SK-N-SH treated with all-trans-retinoic acid at 6 μM for 48 hours (cell line): ENCODE data around the gene PRPF40B.

Source experiments
- BACH2 ChIP-seq: fragments of 250-450 bp; sonication (Bioruptor Pico); IDR thresholded peaks from 2 replicates; pipeline ENCODE4 v1.9.0; 2021; ENCODE audit warnings: mild to moderate bottlenecking, borderline replicate concordance
- GLIS3 ChIP-seq: fragments of 250-450 bp; sonication (Bioruptor Pico); IDR thresholded peaks from 2 replicates; pipeline ENCODE4 v1.5.0; 2020; ENCODE audit warnings: mild to moderate bottlenecking, moderate library complexity
- ISL1 ChIP-seq: fragments of 250-450 bp; sonication (Bioruptor Pico); IDR thresholded peaks from 2 replicates; pipeline ENCODE4 v2.1.2; 2022; ENCODE audit warnings: mild to moderate bottlenecking, moderate library complexity
- RARB ChIP-seq: fragments of 250-450 bp; sonication (Bioruptor Pico); IDR thresholded peaks from 2 replicates; pipeline ENCODE4 v1.8.0; 2021; ENCODE audit warnings: mild to moderate bottlenecking, moderate library complexity
- SNAI2 ChIP-seq: fragments of 250-450 bp; sonication (Bioruptor Pico); IDR thresholded peaks from 2 replicates; pipeline ENCODE4 v1.5.0; 2020; ENCODE audit warnings: mild to moderate bottlenecking, moderate library complexity
- ZFP3 ChIP-seq: fragments of 250-450 bp; sonication (Bioruptor Pico); IDR thresholded peaks from 2 replicates; pipeline ENCODE4 v1.5.0; 2020; ENCODE audit warnings: mild to moderate bottlenecking, moderate library complexity
- ZNF565 ChIP-seq: fragments of 450-650 bp; formaldehyde crosslinking; conservative IDR thresholded peaks from 2 replicates; pipeline ENCODE4 v1.5.0; 2020; ENCODE audit warnings: low read depth, mild to moderate bottlenecking, moderate library complexity
- ZNF8 ChIP-seq: fragments of 450-650 bp; formaldehyde crosslinking; IDR thresholded peaks from 2 replicates; pipeline ENCODE4 v1.5.0; 2020; ENCODE audit warnings: mild to moderate bottlenecking, moderate library complexity
- TF ChIP-seq, protein P1 (sequence below): fragments of 250-450 bp; sonication (Bioruptor Pico); IDR thresholded peaks from 2 replicates; pipeline ENCODE4 v1.5.1; 2021; ENCODE audit warnings: mild to moderate bottlenecking, moderate library complexity
- TF ChIP-seq, protein P2 (sequence below): fragments of 250-450 bp; sonication (Bioruptor Pico); IDR thresholded peaks from 2 replicates; pipeline ENCODE4 v1.5.1; 2020; ENCODE audit warnings: low read depth, mild to moderate bottlenecking, moderate library complexity
- TF ChIP-seq, protein P3 (sequence below): fragments of 250-450 bp; sonication (Bioruptor Pico); IDR thresholded peaks from 2 replicates; pipeline ENCODE4 v1.5.0; 2020; ENCODE audit warnings: mild to moderate bottlenecking, moderate library complexity
- TF ChIP-seq, protein P4 (sequence below): fragments of 250-450 bp; sonication (Bioruptor Pico); IDR thresholded peaks from 2 replicates; pipeline ENCODE4 v1.8.0; 2020; ENCODE audit warnings: mild to moderate bottlenecking, moderate library complexity, borderline replicate concordance

DNA sequence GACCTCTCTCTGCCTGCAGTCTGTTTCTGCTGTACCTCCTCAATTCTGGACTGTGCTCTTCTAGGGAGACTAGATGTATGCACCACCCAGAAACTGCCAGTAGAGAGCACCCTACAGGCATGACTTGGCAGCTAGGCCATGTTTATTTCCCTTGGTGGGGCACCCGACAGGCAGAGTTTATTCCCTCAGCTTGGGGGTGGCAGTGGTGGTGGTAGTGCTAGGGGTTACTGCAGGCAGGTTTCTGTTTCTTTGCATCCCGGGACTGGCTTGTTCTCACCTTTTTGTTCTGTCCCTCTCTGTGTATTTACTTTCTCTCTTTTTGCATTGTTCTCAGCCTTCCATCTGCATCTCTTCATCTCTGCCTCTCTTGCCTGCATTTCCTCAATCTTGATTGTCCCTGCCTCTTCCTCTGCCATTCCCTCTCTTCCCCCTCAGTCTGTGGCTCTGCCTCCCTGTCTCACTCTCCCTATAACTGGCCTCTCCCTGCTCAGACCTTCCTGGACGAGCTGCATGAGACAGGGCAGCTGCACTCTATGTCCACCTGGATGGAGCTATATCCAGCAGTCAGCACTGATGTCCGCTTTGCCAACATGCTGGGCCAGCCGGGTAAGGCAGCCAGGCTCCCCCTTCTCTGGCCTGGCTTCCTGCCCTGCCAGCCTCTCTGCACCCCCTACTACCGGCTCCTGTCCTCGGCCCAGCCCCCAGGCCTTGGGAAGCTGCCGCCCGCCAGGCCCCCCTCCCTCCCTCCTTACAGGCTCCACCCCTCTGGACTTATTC lies 13.8 kb downstream of the PRPF40B start:
- TF ChIP-seq GLIS3 (CRISPR knock-in tag) (no peak), ZNF565 (CRISPR knock-in tag) (no peak), ZNF8 (no peak), BACH2 (CRISPR knock-in tag) (no peak), ISL1 (CRISPR knock-in tag) (no peak), SNAI2 (CRISPR knock-in tag) (no peak; the same call in 1 of the 2 replicates), ZFP3 (CRISPR knock-in tag) (no peak), RARB (no peak)
- TF ChIP-seq, protein P1, sequence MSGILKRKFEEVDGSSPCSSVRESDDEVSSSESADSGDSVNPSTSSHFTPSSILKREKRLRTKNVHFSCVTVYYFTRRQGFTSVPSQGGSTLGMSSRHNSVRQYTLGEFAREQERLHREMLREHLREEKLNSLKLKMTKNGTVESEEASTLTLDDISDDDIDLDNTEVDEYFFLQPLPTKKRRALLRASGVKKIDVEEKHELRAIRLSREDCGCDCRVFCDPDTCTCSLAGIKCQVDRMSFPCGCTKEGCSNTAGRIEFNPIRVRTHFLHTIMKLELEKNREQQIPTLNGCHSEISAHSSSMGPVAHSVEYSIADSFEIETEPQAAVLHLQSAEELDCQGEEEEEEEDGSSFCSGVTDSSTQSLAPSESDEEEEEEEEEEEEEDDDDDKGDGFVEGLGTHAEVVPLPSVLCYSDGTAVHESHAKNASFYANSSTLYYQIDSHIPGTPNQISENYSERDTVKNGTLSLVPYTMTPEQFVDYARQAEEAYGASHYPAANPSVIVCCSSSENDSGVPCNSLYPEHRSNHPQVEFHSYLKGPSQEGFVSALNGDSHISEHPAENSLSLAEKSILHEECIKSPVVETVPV (CRISPR knock-in tag) = no peak
- TF ChIP-seq, protein P2, sequence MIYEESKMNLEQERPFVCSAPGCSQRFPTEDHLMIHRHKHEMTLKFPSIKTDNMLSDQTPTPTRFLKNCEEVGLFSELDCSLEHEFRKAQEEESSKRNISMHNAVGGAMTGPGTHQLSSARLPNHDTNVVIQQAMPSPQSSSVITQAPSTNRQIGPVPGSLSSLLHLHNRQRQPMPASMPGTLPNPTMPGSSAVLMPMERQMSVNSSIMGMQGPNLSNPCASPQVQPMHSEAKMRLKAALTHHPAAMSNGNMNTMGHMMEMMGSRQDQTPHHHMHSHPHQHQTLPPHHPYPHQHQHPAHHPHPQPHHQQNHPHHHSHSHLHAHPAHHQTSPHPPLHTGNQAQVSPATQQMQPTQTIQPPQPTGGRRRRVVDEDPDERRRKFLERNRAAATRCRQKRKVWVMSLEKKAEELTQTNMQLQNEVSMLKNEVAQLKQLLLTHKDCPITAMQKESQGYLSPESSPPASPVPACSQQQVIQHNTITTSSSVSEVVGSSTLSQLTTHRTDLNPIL = no peak
- TF ChIP-seq, protein P3, sequence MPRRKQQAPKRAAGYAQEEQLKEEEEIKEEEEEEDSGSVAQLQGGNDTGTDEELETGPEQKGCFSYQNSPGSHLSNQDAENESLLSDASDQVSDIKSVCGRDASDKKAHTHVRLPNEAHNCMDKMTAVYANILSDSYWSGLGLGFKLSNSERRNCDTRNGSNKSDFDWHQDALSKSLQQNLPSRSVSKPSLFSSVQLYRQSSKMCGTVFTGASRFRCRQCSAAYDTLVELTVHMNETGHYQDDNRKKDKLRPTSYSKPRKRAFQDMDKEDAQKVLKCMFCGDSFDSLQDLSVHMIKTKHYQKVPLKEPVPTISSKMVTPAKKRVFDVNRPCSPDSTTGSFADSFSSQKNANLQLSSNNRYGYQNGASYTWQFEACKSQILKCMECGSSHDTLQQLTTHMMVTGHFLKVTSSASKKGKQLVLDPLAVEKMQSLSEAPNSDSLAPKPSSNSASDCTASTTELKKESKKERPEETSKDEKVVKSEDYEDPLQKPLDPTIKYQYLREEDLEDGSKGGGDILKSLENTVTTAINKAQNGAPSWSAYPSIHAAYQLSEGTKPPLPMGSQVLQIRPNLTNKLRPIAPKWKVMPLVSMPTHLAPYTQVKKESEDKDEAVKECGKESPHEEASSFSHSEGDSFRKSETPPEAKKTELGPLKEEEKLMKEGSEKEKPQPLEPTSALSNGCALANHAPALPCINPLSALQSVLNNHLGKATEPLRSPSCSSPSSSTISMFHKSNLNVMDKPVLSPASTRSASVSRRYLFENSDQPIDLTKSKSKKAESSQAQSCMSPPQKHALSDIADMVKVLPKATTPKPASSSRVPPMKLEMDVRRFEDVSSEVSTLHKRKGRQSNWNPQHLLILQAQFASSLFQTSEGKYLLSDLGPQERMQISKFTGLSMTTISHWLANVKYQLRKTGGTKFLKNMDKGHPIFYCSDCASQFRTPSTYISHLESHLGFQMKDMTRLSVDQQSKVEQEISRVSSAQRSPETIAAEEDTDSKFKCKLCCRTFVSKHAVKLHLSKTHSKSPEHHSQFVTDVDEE (CRISPR knock-in tag) = no peak
- TF ChIP-seq, protein P4, sequence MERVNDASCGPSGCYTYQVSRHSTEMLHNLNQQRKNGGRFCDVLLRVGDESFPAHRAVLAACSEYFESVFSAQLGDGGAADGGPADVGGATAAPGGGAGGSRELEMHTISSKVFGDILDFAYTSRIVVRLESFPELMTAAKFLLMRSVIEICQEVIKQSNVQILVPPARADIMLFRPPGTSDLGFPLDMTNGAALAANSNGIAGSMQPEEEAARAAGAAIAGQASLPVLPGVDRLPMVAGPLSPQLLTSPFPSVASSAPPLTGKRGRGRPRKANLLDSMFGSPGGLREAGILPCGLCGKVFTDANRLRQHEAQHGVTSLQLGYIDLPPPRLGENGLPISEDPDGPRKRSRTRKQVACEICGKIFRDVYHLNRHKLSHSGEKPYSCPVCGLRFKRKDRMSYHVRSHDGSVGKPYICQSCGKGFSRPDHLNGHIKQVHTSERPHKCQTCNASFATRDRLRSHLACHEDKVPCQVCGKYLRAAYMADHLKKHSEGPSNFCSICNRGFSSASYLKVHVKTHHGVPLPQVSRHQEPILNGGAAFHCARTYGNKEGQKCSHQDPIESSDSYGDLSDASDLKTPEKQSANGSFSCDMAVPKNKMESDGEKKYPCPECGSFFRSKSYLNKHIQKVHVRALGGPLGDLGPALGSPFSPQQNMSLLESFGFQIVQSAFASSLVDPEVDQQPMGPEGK (CRISPR knock-in tag) = no peak
